ENCODE data around the gene BAIAP2L2.
"Not testable (repeated sequence)": the region's sequence is repeated elsewhere in the genome, so short reads cannot be mapped to it uniquely, and the experiment has no call there.

BAIAP2L2 gene

GRCh38 chr22:38110008-38110862, at the start of gene BAIAP2L2:
Gene BAIAP2L2, minus strand, starts transcription at chr22:38110684. Its CDS starts 159 bp downstream, at chr22:38110525.
- DNase-seq (ENCODE audit: low read depth) = no peak

DNA sequence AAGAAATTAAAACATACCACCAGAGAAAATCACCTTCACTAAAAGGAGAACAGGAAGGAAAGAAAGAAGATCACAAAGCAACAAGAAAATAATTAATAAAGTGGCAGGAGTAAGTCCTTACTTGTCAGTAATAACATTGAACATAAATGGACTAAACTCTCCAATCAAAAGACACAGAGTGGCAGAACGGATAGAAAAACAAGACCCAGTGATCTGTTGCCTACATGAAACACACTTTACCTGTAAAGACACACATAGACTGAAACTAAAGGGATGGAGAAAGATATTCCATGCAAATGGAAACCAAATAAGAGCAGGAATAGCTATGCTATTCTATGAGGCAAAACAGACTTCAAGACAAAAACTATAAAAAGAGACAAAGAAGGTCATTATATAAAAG, 45.2 kb upstream of the BAIAP2L2 start:
- no peak for DNase-seq (ENCODE audit: low read depth)

DNA sequence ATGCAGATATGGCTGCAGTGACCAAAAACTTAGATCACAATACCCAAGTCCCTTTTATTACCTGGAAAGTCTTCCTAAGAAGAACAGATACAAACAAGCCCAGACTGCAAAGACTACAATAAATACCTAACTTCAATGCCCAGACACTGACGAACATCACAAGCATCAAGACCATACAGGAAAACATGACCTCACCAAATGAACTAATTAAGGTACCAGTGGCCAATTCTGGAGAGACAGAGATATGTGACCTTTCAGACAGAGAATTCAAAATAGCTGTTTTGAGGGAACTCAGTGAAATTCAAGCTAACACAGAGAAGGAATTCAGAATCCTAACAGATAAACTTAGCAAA, 44.1 kb upstream of the BAIAP2L2 start:
- not testable (repeated sequence) for DNase-seq (ENCODE audit: low read depth)

- no peak for DNase-seq (ENCODE audit: low read depth)
These were observed 43.5 kb upstream of the BAIAP2L2 start for GRCh38 chr22:38153821-38154562.

DNA sequence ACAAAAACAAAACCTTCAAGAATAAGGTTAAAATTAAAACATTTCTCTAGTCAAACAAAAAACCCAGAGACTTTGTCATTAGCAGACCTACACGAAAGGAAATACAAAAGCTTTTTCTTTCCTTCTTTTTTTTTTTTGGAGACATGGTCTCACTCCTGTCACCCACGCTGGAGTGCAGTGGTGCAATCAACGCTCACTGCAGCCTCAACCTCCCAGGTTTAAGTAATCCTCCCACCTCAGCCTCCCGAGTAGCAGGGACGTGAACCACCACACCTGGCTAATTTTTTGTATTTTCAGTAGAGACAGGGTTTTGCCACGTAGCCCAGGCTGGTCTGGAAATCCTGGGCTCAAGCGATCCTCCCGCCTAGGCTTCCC, 40.6 kb upstream of the BAIAP2L2 start:
- no peak for DNase-seq (ENCODE audit: low read depth)

GRCh38 chr22:38148245-38148644, 37.8 kb upstream of the BAIAP2L2 start:
- DNase-seq (ENCODE audit: low read depth) = no peak

- not testable (repeated sequence) for DNase-seq (ENCODE audit: low read depth)
These were observed 35.7 kb upstream of the BAIAP2L2 start for GRCh38 chr22:38146166-38146565.

GRCh38 chr22:38144025-38144405, 33.5 kb upstream of the BAIAP2L2 start:
- no peak for DNase-seq (ENCODE audit: low read depth)

GRCh38 chr22:38142606-38143005, 32.1 kb upstream of the BAIAP2L2 start:
- no peak for DNase-seq (ENCODE audit: low read depth)

DNA sequence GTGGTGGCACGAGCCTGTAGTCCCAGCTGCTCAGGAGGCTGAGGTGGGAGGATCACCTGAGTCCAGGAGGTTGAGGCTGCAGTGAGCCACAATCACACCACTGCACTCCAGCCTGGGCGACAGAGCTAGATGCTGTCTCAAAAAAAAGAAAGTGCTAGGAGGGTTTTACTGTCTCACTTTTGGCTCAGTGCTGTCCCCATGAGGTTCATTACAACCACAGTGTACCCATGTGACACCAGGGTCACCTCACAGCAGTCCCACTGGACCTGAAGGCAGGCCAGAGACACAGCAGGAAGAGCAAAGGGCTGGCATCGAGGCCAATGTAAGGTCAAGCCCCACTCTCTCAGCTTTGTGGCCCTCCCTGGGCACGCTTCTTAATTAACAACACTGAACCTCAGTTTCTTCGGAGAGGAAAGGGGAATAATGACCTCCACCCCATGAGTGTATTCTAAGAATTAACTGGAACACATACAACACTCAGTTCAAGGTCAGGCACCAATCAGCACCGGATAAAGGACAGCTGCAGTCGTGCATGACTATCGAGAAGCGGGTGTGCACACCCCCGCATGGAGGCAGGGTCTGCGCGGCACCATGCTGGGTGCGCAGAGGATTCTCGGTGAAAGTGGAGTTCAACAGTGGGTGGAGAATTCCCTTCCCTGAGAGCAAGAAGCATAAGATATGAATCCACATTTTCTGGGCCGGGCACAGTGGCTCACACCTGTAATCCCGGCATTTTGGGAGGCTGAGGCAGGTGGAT, 30.9 kb upstream of the BAIAP2L2 start:
- DNase-seq (ENCODE audit: low read depth) = no peak

- DNase-seq (ENCODE audit: low read depth) = no peak
These were observed 29.4 kb upstream of the BAIAP2L2 start for GRCh38 chr22:38139901-38140300.

GRCh38 chr22:38138961-38139360, 28.5 kb upstream of the BAIAP2L2 start:
- DNase-seq (ENCODE audit: low read depth) = no peak

GRCh38 chr22:38137876-38138687, 27.6 kb upstream of the BAIAP2L2 start:
- no peak for DNase-seq (ENCODE audit: low read depth)

GRCh38 chr22:38136607-38137006, 26.1 kb upstream of the BAIAP2L2 start:
- DNase-seq (ENCODE audit: low read depth) = no peak

- DNase-seq (ENCODE audit: low read depth) = no peak
These were observed 24.7 kb upstream of the BAIAP2L2 start for GRCh38 chr22:38135133-38135706.

DNA sequence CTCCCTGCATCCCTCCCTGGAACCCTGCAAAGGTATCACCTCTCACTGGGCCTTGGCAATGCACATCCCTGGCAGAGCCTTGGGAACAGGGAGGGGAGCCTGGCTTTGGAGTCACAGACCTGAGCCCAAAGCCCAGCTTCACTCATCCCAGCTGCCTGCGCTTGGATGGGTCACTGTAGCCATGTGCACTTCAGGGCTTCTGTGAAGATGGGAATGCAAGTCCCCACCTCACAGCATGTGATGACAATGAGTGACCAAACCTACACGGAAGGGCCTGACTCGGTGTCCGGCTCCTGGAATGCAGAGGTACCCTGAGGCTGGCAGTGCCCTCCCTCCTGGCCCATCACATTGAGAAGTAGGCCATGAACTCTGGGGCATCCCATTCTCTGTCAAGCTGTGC, 22.8 kb upstream of the BAIAP2L2 start:
- DNase-seq (ENCODE audit: low read depth) = no peak

GRCh38 chr22:38132794-38133193, 22.3 kb upstream of the BAIAP2L2 start:
- DNase-seq (ENCODE audit: low read depth) = no peak

DNA sequence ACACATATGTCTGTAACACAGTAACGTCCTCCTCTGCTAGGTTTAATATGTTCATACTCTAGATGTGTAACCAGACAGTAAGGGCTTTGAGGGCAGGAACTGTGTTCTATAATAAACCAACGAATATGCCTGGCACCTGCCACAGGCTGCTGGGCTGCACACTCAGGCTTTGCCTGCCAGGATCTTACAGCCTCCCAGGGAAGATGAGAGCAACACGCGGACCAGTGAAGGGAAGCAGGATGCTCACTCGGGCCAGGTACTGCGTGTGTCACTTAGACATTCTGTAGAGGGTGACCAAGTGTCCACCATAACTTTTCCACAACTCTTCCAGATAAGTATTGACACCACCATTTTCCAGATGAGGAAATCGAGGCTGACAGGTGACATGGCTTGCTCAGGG, 21.7 kb upstream of the BAIAP2L2 start:
- DNase-seq (ENCODE audit: low read depth) = no peak

DNA sequence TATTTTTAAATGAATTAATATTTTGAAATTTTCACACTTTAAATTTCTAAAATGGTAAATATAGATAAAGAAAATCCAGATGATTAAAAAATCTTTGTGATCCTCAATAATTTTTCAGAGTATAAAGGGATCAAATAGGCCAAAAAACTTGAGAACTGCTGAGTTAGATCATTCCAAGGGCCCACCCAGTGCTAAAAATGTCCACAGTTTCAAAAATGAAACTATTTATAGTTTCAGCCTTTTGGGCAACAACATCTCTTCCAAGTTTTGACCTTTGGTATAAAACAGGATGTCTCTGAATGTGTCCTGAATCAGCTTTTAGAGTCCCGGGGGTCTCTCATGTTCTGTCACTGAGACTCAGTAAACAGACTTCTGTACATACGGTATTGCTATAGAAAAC, 20.9 kb upstream of the BAIAP2L2 start:
- no peak for DNase-seq (ENCODE audit: low read depth)

DNA sequence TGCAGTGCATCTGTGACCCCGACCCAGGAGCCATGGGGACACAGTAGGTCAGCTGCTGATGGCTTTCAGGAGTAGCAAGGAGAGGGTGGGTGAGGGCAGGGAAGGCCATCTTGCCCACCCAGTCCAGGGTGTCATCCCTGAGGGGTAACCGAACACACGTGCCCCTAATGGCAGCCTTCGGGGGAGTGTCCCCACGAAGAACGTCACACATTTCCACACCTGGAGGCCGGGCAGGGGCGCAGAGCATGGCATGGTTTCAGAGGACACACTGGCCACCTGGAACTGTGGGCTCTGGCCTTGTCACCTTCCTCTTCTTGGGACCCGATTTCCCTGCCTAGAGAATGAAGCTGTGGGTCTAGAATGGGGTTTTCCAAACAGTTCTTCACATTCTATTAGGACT, 19.4 kb upstream of the BAIAP2L2 start:
- no peak for DNase-seq (ENCODE audit: low read depth)

DNA sequence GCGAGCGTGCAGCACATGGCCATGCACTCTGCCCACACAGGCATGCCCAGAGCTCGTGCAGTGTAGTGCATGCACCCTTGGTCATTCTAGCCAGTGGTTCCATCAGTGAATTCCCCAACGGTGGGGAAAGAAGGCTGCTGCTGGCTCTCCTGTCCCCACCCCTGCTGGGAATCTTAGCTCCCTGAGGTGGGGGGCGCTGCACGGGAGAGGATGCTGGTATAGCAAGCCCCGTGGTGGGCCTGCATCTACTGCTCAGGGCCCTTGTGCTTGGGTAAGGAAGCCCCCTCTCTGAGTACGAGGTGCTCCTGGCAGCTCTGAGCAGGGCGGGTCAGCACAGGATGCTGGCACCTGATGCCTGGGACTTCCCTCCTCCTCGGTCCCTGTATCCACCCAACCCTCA, 18.5 kb upstream of the BAIAP2L2 start:
- no peak for DNase-seq (ENCODE audit: low read depth)

- no peak for DNase-seq (ENCODE audit: low read depth)
These were observed 17.4 kb upstream of the BAIAP2L2 start for GRCh38 chr22:38127869-38128268.

All from activated T-helper 1 cell treated with Interleukin-2 at 50 U/mL for 16 hours (primary cell).